Measurements from ENCODE around the gene OR2T11. TPM values are rescaled to one million over a fixed set of nuclear protein-coding genes. Genes with fewer than 3 reads are reported as not detected.

OR2T11 gene
- total RNA-seq, 1 experiment from 2014 or later: not detected

- no peak for TF ChIP-seq JAZF1 (CRISPR knock-in tag; IDR thresholded peaks at IDR 0.05)
- TF ChIP-seq SOX15 (CRISPR knock-in tag; IDR thresholded peaks at IDR 0.05): no peak
- TF ChIP-seq ZNF317 (CRISPR knock-in tag; IDR thresholded peaks at IDR 0.05; ENCODE audit: borderline replicate concordance, low read depth): no peak
Observed at GRCh38 chr1:248596615-248597014, 38.3 kb downstream of the OR2T11 start (continued).

- ChIA-PET POLR2A (no interaction called here), CTCF (no interaction called here)
- H3K4me3 Mint-ChIP-seq: no peak overlapping the region
- no peaks in the 10 kb centered on the region for H3K4me1 Mint-ChIP-seq
- H3K27ac Mint-ChIP-seq: no peak overlapping the region
- H3K27me3 Mint-ChIP-seq (ENCODE audit: low read depth): peaks cover 12% of the 10 kb centered on the region; the same call in 1 of the 2 replicates
- H3K9me3 Mint-ChIP-seq: peaks cover 80% of the 10 kb centered on the region
- DNase-seq (ENCODE audit: low spot score) (no peak), ATAC-seq (no peak)
- no peak for TF ChIP-seq USF1 (CRISPR knock-in tag; IDR thresholded peaks at IDR 0.05)
- TF ChIP-seq STAT6 (CRISPR knock-in tag; conservative IDR thresholded peaks at IDR 0.05; ENCODE audit: low read depth): no peak
- TF ChIP-seq ZNF396 (CRISPR knock-in tag; IDR thresholded peaks at IDR 0.05; ENCODE audit: borderline replicate concordance): no peak
- no peak for TF ChIP-seq ATF6 (CRISPR knock-in tag; IDR thresholded peaks at IDR 0.05)
- TF ChIP-seq ETV6 (CRISPR knock-in tag; IDR thresholded peaks at IDR 0.05): no peak
- no peak for TF ChIP-seq SOX15 (CRISPR knock-in tag; IDR thresholded peaks at IDR 0.05)
- TF ChIP-seq USF2 (CRISPR knock-in tag; IDR thresholded peaks at IDR 0.05): no peak
- no peak for TF ChIP-seq FOXP1 (CRISPR knock-in tag; IDR thresholded peaks at IDR 0.05; ENCODE audit: borderline replicate concordance)
- TF ChIP-seq SMAD3 (CRISPR knock-in tag; IDR thresholded peaks at IDR 0.05; ENCODE audit: borderline replicate concordance): no peak
- no peak for TF ChIP-seq CREB1 (CRISPR knock-in tag; IDR thresholded peaks at IDR 0.05)
- no peak for TF ChIP-seq AFF4 (CRISPR knock-in tag; IDR thresholded peaks at IDR 0.05; ENCODE audit: borderline replicate concordance)
- TF ChIP-seq OVOL2 (CRISPR knock-in tag; IDR thresholded peaks at IDR 0.05; ENCODE audit: borderline replicate concordance): no peak
- H3K36me3 Mint-ChIP-seq: peaks cover 49% of the 10 kb centered on the region
Observed at GRCh38 chr1:248593226-248593625, 41.7 kb downstream of the OR2T11 start.

Data from WTC11 (cell line).